Measurements from ENCODE around the gene ARL9.
A peak's percentile ranks its signal among the peaks of the same experiment; 100 is the strongest.

The ARL9 gene

DNA sequence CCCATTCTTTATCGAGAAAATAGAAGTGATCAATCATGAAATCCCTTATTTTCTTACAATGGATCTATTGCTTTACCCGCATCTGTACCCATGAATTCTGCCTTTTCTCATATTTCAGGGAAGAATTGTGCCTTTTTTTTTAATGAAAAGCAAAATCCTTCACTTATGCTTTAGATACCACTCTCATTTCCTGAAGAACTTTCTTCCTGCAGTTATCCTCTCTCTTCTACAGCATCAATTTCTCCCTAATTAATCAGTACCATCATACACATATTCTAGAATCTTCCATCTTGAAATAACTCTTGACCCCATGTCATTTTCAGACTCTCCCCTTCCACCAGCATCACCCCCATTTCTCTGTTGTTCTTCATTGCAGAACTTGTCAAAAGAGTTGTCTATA, 26.6 kb downstream of the ARL9 start:
- H3K9me3 ChIP-seq (ENCODE audit: control insufficient read depth, low read length), result no peaks in the 10 kb centered on the region
- H3K4me3 ChIP-seq (ENCODE audit: low read length), result no peak overlapping the region
- H3K4me1 ChIP-seq (ENCODE audit: control insufficient read depth, insufficient read depth, low read length), result peaks cover 7% of the 10 kb centered on the region
- H3K36me3 ChIP-seq (ENCODE audit: control insufficient read depth, insufficient read depth, low read length, severe bottlenecking), result no peaks in the 10 kb centered on the region
- no peak overlapping the region for H3K9ac ChIP-seq (ENCODE audit: low read length)
- H3K27me3 ChIP-seq (replicated peaks; ENCODE audit: control insufficient read depth, insufficient read depth, low read length), result peaks cover 3% of the 10 kb centered on the region
- DNase-seq (ENCODE audit: low read depth), result no peak

DNA sequence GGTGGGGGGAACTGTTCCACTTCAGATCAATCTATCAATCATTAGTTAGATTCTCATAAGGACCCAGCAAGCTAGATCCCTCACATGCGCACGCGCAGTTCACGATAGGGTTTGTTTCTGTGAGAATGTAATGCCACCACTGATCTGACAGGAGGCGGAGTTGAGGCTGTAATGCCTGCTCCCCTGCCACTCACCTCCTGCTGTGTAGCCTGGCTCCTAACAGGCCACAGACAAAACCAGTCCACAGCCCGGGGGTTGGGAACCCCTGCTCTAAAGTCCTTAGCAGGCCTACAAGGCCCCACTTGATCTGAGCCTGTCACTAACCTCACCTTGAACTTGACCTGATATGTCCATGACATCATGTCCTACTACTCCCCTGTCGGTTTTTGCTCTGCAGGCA, 30.3 kb downstream of the ARL9 start:
- Histone ChIP-seq H3K36me3 (ENCODE audit: control insufficient read depth, insufficient read depth, low read length, severe bottlenecking) (no peaks in the 10 kb centered on the region), H3K4me3 (ENCODE audit: low read length) (no peak overlapping the region)

GRCh38 chr4:56537147-56537546, 31.6 kb downstream of the ARL9 start:
- H3K9me3 ChIP-seq (ENCODE audit: control insufficient read depth, low read length), result no peaks in the 10 kb centered on the region
- H3K4me1 ChIP-seq (ENCODE audit: control insufficient read depth, insufficient read depth, low read length), result no peaks in the 10 kb centered on the region
- no peak overlapping the region for H3K9ac ChIP-seq (ENCODE audit: low read length)
- H3K27me3 ChIP-seq (replicated peaks; ENCODE audit: control insufficient read depth, insufficient read depth, low read length), result peaks cover 2% of the 10 kb centered on the region
- no peaks in the 10 kb centered on the region for H3K36me3 ChIP-seq (ENCODE audit: control insufficient read depth, insufficient read depth, low read length, severe bottlenecking)
- DNase-seq (ENCODE audit: low read depth), result no peak
- H3K4me3 ChIP-seq (ENCODE audit: low read length), result no peak overlapping the region

More for the DNA sequence above, 30.3 kb downstream of the ARL9 start:
- Histone ChIP-seq H3K4me1 (ENCODE audit: control insufficient read depth, insufficient read depth, low read length) (peaks cover 6% of the 10 kb centered on the region), H3K9ac (ENCODE audit: low read length) (no peak overlapping the region), H3K9me3 (ENCODE audit: control insufficient read depth, low read length) (no peaks in the 10 kb centered on the region), H3K27me3 (replicated peaks; ENCODE audit: control insufficient read depth, insufficient read depth, low read length) (peaks cover 3% of the 10 kb centered on the region)
- DNase-seq (ENCODE audit: low read depth), result no peak

- Histone ChIP-seq H3K36me3 (ENCODE audit: control insufficient read depth, insufficient read depth, low read length, severe bottlenecking) (no peaks in the 10 kb centered on the region), H3K9me3 (ENCODE audit: control insufficient read depth, low read length) (no peaks in the 10 kb centered on the region), H3K4me1 (ENCODE audit: control insufficient read depth, insufficient read depth, low read length) (no peaks in the 10 kb centered on the region), H3K4me3 (ENCODE audit: low read length) (no peak overlapping the region), H3K27me3 (replicated peaks; ENCODE audit: control insufficient read depth, insufficient read depth, low read length) (no peaks in the 10 kb centered on the region), H3K9ac (ENCODE audit: low read length) (no peak overlapping the region)
- no peak for DNase-seq (ENCODE audit: low read depth)
Observed at GRCh38 chr4:56540826-56541225, 35.2 kb downstream of the ARL9 start.

- Histone ChIP-seq H3K27me3 (replicated peaks; ENCODE audit: control insufficient read depth, insufficient read depth, low read length) (no peaks in the 10 kb centered on the region), H3K4me1 (ENCODE audit: control insufficient read depth, insufficient read depth, low read length) (no peaks in the 10 kb centered on the region), H3K4me3 (ENCODE audit: low read length) (peak overlapping the region; percentile 74), H3K36me3 (ENCODE audit: control insufficient read depth, insufficient read depth, low read length, severe bottlenecking) (no peaks in the 10 kb centered on the region), H3K9me3 (ENCODE audit: control insufficient read depth, low read length) (no peaks in the 10 kb centered on the region), H3K9ac (ENCODE audit: low read length) (peak overlapping the region; percentile 40)
- peak; percentile 92 for DNase-seq (ENCODE audit: low read depth)
Observed at GRCh38 chr4:56544573-56545131, 39.1 kb downstream of the ARL9 start.

DNA sequence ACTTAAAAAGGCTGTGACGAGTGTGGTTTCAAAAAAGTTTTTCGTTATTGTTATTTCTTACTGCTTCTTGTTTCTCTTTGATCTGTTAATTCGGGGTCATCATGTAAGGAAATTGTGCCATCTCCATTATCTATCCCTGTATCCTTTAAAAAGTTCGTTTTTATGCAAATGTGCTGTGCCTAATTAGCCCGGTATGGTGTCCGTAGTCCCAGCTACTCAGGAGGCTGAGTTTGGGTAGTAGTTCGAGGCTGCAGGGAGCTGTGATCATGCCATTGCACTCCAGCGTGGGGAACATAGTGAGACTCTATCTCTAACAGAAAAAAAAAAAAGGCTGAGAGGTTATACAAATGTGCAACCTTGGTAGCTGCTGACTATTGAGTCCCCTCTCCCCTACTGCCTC, 45.1 kb downstream of the ARL9 start:
- H3K9ac ChIP-seq (ENCODE audit: low read length), result no peak overlapping the region

DNA sequence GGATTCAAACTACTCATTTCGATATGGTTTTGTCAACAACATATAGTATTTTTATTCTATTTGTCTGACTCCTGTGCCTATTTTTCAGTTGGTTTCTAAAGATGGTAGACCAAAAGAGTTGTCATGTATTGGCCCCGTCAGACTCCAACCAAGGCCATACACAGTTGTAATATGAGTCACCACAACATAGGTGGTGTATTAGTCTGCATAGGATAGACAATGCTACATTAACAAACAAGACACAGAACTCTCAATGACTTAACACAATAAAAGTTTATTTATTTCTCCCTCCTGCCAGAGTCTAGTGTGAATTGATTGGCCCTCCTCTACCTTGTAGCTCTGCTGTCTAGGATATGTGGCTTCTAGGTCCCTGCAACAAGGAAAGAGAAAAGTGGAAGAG, 45.9 kb downstream of the ARL9 start:
- Histone ChIP-seq H3K4me3 (ENCODE audit: low read length) (no peak overlapping the region), H3K36me3 (ENCODE audit: control insufficient read depth, insufficient read depth, low read length, severe bottlenecking) (no peaks in the 10 kb centered on the region), H3K9ac (ENCODE audit: low read length) (no peak overlapping the region), H3K4me1 (ENCODE audit: control insufficient read depth, insufficient read depth, low read length) (no peaks in the 10 kb centered on the region), H3K9me3 (ENCODE audit: control insufficient read depth, low read length) (no peaks in the 10 kb centered on the region), H3K27me3 (replicated peaks; ENCODE audit: control insufficient read depth, insufficient read depth, low read length) (no peaks in the 10 kb centered on the region)
- DNase-seq (ENCODE audit: low read depth), result no peak

More for the DNA sequence above, 45.1 kb downstream of the ARL9 start:
- no peaks in the 10 kb centered on the region for H3K9me3 ChIP-seq (ENCODE audit: control insufficient read depth, low read length)
- H3K27me3 ChIP-seq (replicated peaks; ENCODE audit: control insufficient read depth, insufficient read depth, low read length), result no peaks in the 10 kb centered on the region
- no peak for DNase-seq (ENCODE audit: low read depth)
- no peaks in the 10 kb centered on the region for H3K36me3 ChIP-seq (ENCODE audit: control insufficient read depth, insufficient read depth, low read length, severe bottlenecking)
- H3K4me1 ChIP-seq (ENCODE audit: control insufficient read depth, insufficient read depth, low read length), result no peaks in the 10 kb centered on the region
- H3K4me3 ChIP-seq (ENCODE audit: low read length), result no peak overlapping the region

GRCh38 chr4:56552273-56552672, 46.7 kb downstream of the ARL9 start:
- Histone ChIP-seq H3K4me1 (ENCODE audit: control insufficient read depth, insufficient read depth, low read length) (no peaks in the 10 kb centered on the region), H3K9me3 (ENCODE audit: control insufficient read depth, low read length) (no peaks in the 10 kb centered on the region), H3K9ac (ENCODE audit: low read length) (no peak overlapping the region), H3K4me3 (ENCODE audit: low read length) (no peak overlapping the region), H3K36me3 (ENCODE audit: control insufficient read depth, insufficient read depth, low read length, severe bottlenecking) (no peaks in the 10 kb centered on the region), H3K27me3 (replicated peaks; ENCODE audit: control insufficient read depth, insufficient read depth, low read length) (no peaks in the 10 kb centered on the region)
- DNase-seq (ENCODE audit: low read depth), result no peak

DNA sequence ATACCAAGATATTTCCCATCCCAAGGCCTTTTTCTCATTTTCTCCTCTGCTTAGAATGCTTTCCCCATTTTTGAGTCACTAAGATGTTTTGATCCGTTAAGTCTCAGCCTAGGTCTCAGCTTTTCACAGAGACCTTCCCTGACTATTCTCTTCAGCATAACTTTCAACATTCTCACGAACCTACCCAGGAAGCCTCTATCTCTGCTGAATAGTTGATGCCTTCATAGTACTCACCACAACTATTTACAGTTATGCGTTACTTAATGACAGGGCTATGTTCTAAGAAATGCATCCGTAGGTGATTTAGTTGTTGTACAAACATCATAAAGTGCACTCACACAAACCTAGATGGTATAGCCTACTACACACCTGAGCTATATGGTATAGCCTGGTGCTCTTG, 64.5 kb downstream of the ARL9 start:
- Histone ChIP-seq H3K36me3 (ENCODE audit: control insufficient read depth, insufficient read depth, low read length, severe bottlenecking) (no peaks in the 10 kb centered on the region), H3K27me3 (replicated peaks; ENCODE audit: control insufficient read depth, insufficient read depth, low read length) (no peaks in the 10 kb centered on the region)
- no peak for DNase-seq (ENCODE audit: low read depth)

More for the DNA sequence above, 64.5 kb downstream of the ARL9 start:
- Histone ChIP-seq H3K4me3 (ENCODE audit: low read length) (no peak overlapping the region), H3K4me1 (ENCODE audit: control insufficient read depth, insufficient read depth, low read length) (no peaks in the 10 kb centered on the region), H3K9me3 (ENCODE audit: control insufficient read depth, low read length) (no peaks in the 10 kb centered on the region), H3K9ac (ENCODE audit: low read length) (no peak overlapping the region)
